ENCODE measurements around the gene ZNF180.

ZNF180 gene

GRCh38 chr19:44515031-44515430, 14.7 kb upstream of the ZNF180 start:
- CTCF ChIA-PET, result interaction anchor here (0.7 to 1.2 kb wide), 2 partner anchors 12 to 33 kb away, joined by 3 to 5 read pairs; no protein-coding TSS in a partner anchor
- Histone ChIP-seq H3K9me3 (ENCODE audit: control insufficient read depth, insufficient read depth, low read depth, low read length) (no peaks in the 10 kb centered on the region), H3K36me3 (ENCODE audit: control insufficient read depth in 2 of 2, insufficient read depth in 1 of 2, low read length in 2 of 2) (no peaks in the 10 kb centered on the region), H3K4me1 (ENCODE audit: control insufficient read depth, insufficient read depth, low read length) (no peaks in the 10 kb centered on the region), H3K27ac (ENCODE audit: extremely low read depth, low read depth, low read length) (no peak overlapping the region), H3K4me3 (ENCODE audit: low read depth, low read length) (no peak overlapping the region)
- TF ChIP-seq, protein P1, sequence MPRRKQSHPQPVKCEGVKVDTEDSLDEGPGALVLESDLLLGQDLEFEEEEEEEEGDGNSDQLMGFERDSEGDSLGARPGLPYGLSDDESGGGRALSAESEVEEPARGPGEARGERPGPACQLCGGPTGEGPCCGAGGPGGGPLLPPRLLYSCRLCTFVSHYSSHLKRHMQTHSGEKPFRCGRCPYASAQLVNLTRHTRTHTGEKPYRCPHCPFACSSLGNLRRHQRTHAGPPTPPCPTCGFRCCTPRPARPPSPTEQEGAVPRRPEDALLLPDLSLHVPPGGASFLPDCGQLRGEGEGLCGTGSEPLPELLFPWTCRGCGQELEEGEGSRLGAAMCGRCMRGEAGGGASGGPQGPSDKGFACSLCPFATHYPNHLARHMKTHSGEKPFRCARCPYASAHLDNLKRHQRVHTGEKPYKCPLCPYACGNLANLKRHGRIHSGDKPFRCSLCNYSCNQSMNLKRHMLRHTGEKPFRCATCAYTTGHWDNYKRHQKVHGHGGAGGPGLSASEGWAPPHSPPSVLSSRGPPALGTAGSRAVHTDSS (tag by site-specific recombination; IDR thresholded peaks at IDR 0.05), result peak; percentile 88
- TF ChIP-seq ZSCAN23 (tag by site-specific recombination; IDR thresholded peaks at IDR 0.05), result no peak
- POLR2A ChIA-PET, result no interaction called here

DNA sequence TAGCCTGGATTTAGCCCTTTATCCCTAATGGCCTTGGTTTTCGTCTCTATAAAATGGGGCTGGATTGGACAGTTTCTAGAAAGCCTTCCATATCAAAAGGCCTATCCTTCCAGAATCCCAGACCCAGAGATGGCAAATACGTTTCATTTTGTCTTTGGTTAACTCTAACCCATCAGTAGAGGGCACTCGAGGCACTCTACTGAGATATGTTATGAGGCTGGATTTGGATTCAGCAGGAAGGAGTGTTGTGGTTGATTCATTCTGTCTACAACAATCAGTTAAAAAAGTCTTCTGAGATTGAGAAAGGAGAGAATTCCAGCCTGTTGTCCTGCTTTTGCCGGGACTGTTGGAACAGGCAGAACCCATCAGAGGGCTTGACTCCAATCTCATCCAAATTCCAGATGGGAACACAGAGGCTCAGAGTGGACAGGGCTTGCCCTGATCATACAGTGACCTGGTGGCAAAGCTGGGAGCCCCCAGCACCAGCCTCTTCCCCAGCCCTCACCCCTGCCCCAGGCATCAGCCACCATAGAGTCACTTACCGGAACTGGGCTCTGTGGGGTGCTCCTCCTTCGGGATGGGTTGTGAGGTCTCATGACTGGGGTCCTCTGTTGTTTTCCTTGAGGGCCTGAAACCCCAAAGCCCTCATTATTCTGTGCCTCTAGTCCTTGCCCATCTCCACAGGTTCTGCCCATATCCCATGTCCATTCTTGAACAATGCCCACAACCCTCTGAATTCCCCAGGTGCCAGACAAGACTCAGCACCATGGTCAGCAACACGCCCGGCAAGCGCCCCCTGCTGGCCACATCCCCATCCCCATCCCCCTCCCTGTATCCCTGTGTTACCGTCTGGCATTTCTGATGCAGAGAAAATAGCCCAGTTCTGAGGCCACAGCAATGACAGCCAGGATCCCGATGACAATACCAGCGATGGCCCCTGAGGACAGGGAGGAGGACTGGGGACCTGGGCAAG, 12.3 kb upstream of the ZNF180 start:
- Histone ChIP-seq H3K4me1 (ENCODE audit: control insufficient read depth, insufficient read depth, low read length) (no peaks in the 10 kb centered on the region), H3K9me3 (ENCODE audit: control insufficient read depth, insufficient read depth, low read depth, low read length) (no peaks in the 10 kb centered on the region), H3K4me3 (ENCODE audit: low read depth, low read length) (no peak overlapping the region), H3K36me3 (ENCODE audit: control insufficient read depth in 2 of 2, insufficient read depth in 1 of 2, low read length in 2 of 2) (no peaks in the 10 kb centered on the region), H3K27ac (ENCODE audit: extremely low read depth, low read depth, low read length) (no peak overlapping the region)
- ChIA-PET CTCF (interaction anchor here (0.5 kb wide), 1 partner anchor 1354 kb away, joined by 3 read pairs; no protein-coding TSS in a partner anchor), POLR2A (no interaction called here)
- TF ChIP-seq, protein P2, sequence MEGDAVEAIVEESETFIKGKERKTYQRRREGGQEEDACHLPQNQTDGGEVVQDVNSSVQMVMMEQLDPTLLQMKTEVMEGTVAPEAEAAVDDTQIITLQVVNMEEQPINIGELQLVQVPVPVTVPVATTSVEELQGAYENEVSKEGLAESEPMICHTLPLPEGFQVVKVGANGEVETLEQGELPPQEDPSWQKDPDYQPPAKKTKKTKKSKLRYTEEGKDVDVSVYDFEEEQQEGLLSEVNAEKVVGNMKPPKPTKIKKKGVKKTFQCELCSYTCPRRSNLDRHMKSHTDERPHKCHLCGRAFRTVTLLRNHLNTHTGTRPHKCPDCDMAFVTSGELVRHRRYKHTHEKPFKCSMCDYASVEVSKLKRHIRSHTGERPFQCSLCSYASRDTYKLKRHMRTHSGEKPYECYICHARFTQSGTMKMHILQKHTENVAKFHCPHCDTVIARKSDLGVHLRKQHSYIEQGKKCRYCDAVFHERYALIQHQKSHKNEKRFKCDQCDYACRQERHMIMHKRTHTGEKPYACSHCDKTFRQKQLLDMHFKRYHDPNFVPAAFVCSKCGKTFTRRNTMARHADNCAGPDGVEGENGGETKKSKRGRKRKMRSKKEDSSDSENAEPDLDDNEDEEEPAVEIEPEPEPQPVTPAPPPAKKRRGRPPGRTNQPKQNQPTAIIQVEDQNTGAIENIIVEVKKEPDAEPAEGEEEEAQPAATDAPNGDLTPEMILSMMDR (tag by site-specific recombination; IDR thresholded peaks at IDR 0.05), result 0 out of 2 replicates have a peak, but pooled peaks have one; percentile 6
- TF ChIP-seq SP2 (tag by site-specific recombination; IDR thresholded peaks at IDR 0.05) (no peak), ZBTB17 (tag by site-specific recombination; IDR thresholded peaks at IDR 0.05) (peak; percentile 62), ZNF184 (tag by site-specific recombination; IDR thresholded peaks at IDR 0.05) (no peak), ZNF660 (tag by site-specific recombination; IDR thresholded peaks at IDR 0.05) (0 out of 2 replicates have a peak, but pooled peaks have one; percentile 28), ZNF529 (tag by site-specific recombination; IDR thresholded peaks at IDR 0.05; ENCODE audit: insufficient replicate concordance) (no peak), ZNF654 (tag by site-specific recombination; IDR thresholded peaks at IDR 0.05; ENCODE audit: low read depth) (peak; percentile 35)
- TF ChIP-seq, protein P3, sequence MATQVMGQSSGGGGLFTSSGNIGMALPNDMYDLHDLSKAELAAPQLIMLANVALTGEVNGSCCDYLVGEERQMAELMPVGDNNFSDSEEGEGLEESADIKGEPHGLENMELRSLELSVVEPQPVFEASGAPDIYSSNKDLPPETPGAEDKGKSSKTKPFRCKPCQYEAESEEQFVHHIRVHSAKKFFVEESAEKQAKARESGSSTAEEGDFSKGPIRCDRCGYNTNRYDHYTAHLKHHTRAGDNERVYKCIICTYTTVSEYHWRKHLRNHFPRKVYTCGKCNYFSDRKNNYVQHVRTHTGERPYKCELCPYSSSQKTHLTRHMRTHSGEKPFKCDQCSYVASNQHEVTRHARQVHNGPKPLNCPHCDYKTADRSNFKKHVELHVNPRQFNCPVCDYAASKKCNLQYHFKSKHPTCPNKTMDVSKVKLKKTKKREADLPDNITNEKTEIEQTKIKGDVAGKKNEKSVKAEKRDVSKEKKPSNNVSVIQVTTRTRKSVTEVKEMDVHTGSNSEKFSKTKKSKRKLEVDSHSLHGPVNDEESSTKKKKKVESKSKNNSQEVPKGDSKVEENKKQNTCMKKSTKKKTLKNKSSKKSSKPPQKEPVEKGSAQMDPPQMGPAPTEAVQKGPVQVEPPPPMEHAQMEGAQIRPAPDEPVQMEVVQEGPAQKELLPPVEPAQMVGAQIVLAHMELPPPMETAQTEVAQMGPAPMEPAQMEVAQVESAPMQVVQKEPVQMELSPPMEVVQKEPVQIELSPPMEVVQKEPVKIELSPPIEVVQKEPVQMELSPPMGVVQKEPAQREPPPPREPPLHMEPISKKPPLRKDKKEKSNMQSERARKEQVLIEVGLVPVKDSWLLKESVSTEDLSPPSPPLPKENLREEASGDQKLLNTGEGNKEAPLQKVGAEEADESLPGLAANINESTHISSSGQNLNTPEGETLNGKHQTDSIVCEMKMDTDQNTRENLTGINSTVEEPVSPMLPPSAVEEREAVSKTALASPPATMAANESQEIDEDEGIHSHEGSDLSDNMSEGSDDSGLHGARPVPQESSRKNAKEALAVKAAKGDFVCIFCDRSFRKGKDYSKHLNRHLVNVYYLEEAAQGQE (tag by site-specific recombination; IDR thresholded peaks at IDR 0.05), result peak; percentile 99

- POLR2A ChIA-PET, result no interaction called here
- no peaks in the 10 kb centered on the region for H3K36me3 ChIP-seq (ENCODE audit: control insufficient read depth in 2 of 2, insufficient read depth in 1 of 2, low read length in 2 of 2)
- TF ChIP-seq PRDM1 (tag by site-specific recombination; IDR thresholded peaks at IDR 0.05) (peak; percentile 99), BCL6B (tag by site-specific recombination; IDR thresholded peaks at IDR 0.05) (no peak)
- no peaks in the 10 kb centered on the region for H3K4me1 ChIP-seq (ENCODE audit: control insufficient read depth, insufficient read depth, low read length)
- CTCF ChIA-PET, result no interaction called here
- H3K4me3 ChIP-seq (ENCODE audit: low read depth, low read length), result no peak overlapping the region
- no peaks in the 10 kb centered on the region for H3K9me3 ChIP-seq (ENCODE audit: control insufficient read depth, insufficient read depth, low read depth, low read length)
- no peak overlapping the region for H3K27ac ChIP-seq (ENCODE audit: extremely low read depth, low read depth, low read length)
Measured at GRCh38 chr19:44509478-44509877, 9.2 kb upstream of the ZNF180 start.
